GM10266 (cell line): Measurements from ENCODE around the gene ZFAND2A.

Experiments
- DNase-seq: peaks from one replicate; pipeline ENCODE4 v3.0.0; 2012; ENCODE audit errors: extremely low spot score
- CTCF ChIP-seq: IDR thresholded peaks from 2 replicates; pipeline ENCODE4 v1.5.1; 2012; ENCODE audit warnings: mild to moderate bottlenecking, low read depth; ENCODE audit not compliant: control insufficient read depth, insufficient read depth; ENCODE audit errors: missing control alignments

The ZFAND2A gene

GRCh38 chr7:1112109-1112508 lies 47.9 kb downstream of the ZFAND2A start:
- TF ChIP-seq CTCF, result no peak
- DNase-seq, result no peak

GRCh38 chr7:1111156-1111555 lies 48.8 kb downstream of the ZFAND2A start:
- DNase-seq, result no peak
- no peak for TF ChIP-seq CTCF

- TF ChIP-seq CTCF, result no peak
- DNase-seq, result no peak
These were observed 49.6 kb downstream of the ZFAND2A start for GRCh38 chr7:1110358-1110757.

- DNase-seq, result no peak
- no peak for TF ChIP-seq CTCF
These were observed 50.2 kb downstream of the ZFAND2A start for GRCh38 chr7:1109581-1110310.

GRCh38 chr7:1108264-1108920 lies 51.6 kb downstream of the ZFAND2A start:
- no peak for TF ChIP-seq CTCF
- DNase-seq, result no peak

GRCh38 chr7:1106793-1107421 lies 53.1 kb downstream of the ZFAND2A start:
- no peak for DNase-seq
- TF ChIP-seq CTCF, result no peak

- no peak for TF ChIP-seq CTCF
- DNase-seq, result no peak
These were observed 53.8 kb downstream of the ZFAND2A start for GRCh38 chr7:1106063-1106792.
